Astrocyte (in vitro differentiated cells and primary cell): Measurements from ENCODE around the gene RPP25L. TPM values are rescaled to one million over a fixed set of nuclear protein-coding genes. Genes with fewer than 3 reads are reported as not detected.

ENCODE experiments used
- DNase-seq: peaks from one replicate; pipeline ENCODE4 v3.0.0-alpha.2; 2010; ENCODE audit warnings: low read depth
- FAIRE-seq: peaks from 2 replicates; lab custom pipeline; 2011; peaks lifted over from hg19 to GRCh38; lab: Jason Lieb, UNC
- H2AFZ ChIP-seq: 2 replicates; pipeline ENCODE4 v1.6.0; 2012; ENCODE audit warnings: low read depth, low read length, inconsistent platforms
- H3K27ac ChIP-seq: 2 replicates; pipeline ENCODE4 v1.5.1; 2011; ENCODE audit warnings: low read depth, low read length, inconsistent platforms
- H3K27me3 ChIP-seq: 2 replicates; pipeline ENCODE4 v1.6.0; 2011; ENCODE audit warnings: low read length, inconsistent platforms; ENCODE audit not compliant: insufficient read depth
- H3K36me3 ChIP-seq: 2 replicates; pipeline ENCODE4 v1.5.1; 2011; ENCODE audit warnings: low read length, inconsistent platforms; ENCODE audit not compliant: insufficient read depth
- H3K4me1 ChIP-seq: 2 replicates; pipeline ENCODE4 v1.5.1; 2011; ENCODE audit warnings: low read length, inconsistent platforms; ENCODE audit not compliant: insufficient read depth
- H3K4me2 ChIP-seq: 2 replicates; pipeline ENCODE4 v1.6.0; 2012; ENCODE audit warnings: low read length, inconsistent platforms
- H3K4me3 ChIP-seq: 2 replicates; pipeline ENCODE4 v1.5.1; 2011; ENCODE audit warnings: low read depth, mild to moderate bottlenecking, low read length, inconsistent platforms; ENCODE audit not compliant: insufficient read depth
- H3K79me2 ChIP-seq: 2 replicates; pipeline ENCODE4 v1.6.0; 2012; ENCODE audit warnings: mild to moderate bottlenecking, low read length, inconsistent platforms; ENCODE audit not compliant: insufficient read depth
- H3K9ac ChIP-seq: 2 replicates; pipeline ENCODE4 v1.6.0; 2012; ENCODE audit warnings: mild to moderate bottlenecking, low read length, inconsistent platforms
- H3K9me3 ChIP-seq: 2 replicates; pipeline ENCODE4 v1.5.1; 2012; ENCODE audit warnings: low read depth, mild to moderate bottlenecking, low read length, inconsistent platforms; ENCODE audit not compliant: insufficient read depth
- H4K20me1 ChIP-seq: 2 replicates; pipeline ENCODE4 v1.6.0; 2012; ENCODE audit warnings: low read length, inconsistent platforms; ENCODE audit not compliant: insufficient read depth
- H3K27ac Mint-ChIP-seq: one replicate; pipeline ENCODE4 v1.8.0; 2021; ENCODE audit warnings: mild to moderate bottlenecking, mixed read lengths; ENCODE audit not compliant: unreplicated experiment
- H3K27me3 Mint-ChIP-seq: one replicate; pipeline ENCODE4 v1.8.0; 2021; ENCODE audit warnings: low read depth, mixed read lengths; ENCODE audit not compliant: unreplicated experiment
- H3K36me3 Mint-ChIP-seq: one replicate; pipeline ENCODE4 v1.8.0; 2021; ENCODE audit warnings: low read depth, mixed read lengths; ENCODE audit not compliant: unreplicated experiment
- H3K4me1 Mint-ChIP-seq: one replicate; pipeline ENCODE4 v1.8.0; 2021; ENCODE audit warnings: low read depth, mixed read lengths; ENCODE audit not compliant: unreplicated experiment
- H3K4me3 Mint-ChIP-seq: one replicate; pipeline ENCODE4 v1.8.0; 2021; ENCODE audit warnings: mild to moderate bottlenecking, moderate library complexity, mixed read lengths; ENCODE audit not compliant: unreplicated experiment
- H3K9me3 Mint-ChIP-seq: one replicate; pipeline ENCODE4 v1.8.0; 2021; ENCODE audit warnings: mild to moderate bottlenecking, mixed read lengths; ENCODE audit not compliant: unreplicated experiment
- EZH2 ChIP-seq: IDR thresholded peaks from 2 replicates; pipeline ENCODE4 v1.6.1; 2012; ENCODE audit warnings: mild to moderate bottlenecking, low read length, inconsistent platforms; ENCODE audit not compliant: insufficient read depth
- total RNA-seq: library from RNA; stranded (reverse); gene quantifications from 2 replicates; pipeline ENCODE4 v1.2.1, GENCODE V29; 2021
- TF ChIP-seq, protein P1 (sequence below): IDR thresholded peaks from 2 replicates; pipeline ENCODE4 v1.5.1; 2011; ENCODE audit warnings: low read depth, mild to moderate bottlenecking, inconsistent platforms, low read length, moderate library complexity; ENCODE audit not compliant: insufficient read depth

RPP25L gene
- total RNA-seq, 1 donor from 2014 or later, result 13.9 TPM

DNA sequence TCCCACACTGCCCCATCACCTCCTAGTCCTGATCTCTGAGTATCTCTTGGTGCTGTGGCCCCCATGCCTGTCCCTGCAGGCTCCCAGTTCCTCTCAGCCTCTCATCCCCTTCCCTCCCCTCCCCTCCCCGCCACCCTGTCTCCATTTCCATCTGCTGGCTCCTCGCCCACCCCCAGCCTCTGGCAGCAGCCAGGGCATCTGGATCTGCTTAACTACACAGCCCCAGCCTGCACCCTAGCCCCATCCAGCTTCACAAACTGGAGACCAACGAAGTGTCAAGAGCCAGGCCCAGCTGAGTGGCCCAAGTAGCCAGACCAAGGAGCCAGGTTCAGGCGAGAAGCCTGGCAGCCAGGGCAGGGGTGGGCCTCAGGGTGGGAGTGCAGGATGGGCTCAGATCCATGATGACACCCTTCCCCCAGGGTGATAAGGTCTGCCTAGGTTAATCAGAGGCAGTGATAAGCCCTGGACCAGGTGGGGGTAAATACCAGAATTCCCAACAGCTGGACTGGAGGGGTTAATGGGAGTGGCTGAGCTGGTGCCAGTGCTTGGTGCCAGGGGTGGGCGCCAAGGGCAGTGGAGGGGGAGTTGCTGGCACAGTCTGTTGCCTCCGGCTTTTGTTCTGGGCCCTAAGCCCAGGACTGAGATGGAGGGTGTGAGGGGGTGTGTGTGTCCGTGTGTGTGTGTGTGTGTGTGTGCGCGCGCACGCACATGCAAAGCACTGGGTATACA is 42.6 kb upstream of the RPP25L start:
- H3K9me3 Mint-ChIP-seq, result no peaks in the 10 kb centered on the region
- no peak overlapping the region for H3K4me3 Mint-ChIP-seq
- DNase-seq, result no peak
- no peak overlapping the region for H3K27ac ChIP-seq
- no peak overlapping the region for H3K27ac Mint-ChIP-seq
- H3K9me3 ChIP-seq, result no peaks in the 10 kb centered on the region
- peaks cover 27% of the 10 kb centered on the region for H3K4me1 ChIP-seq
- H3K4me2 ChIP-seq, result no peak overlapping the region
- H3K4me1 Mint-ChIP-seq, result peaks cover 29% of the 10 kb centered on the region
- H4K20me1 ChIP-seq, result no peaks in the 10 kb centered on the region
- H3K27me3 ChIP-seq, result no peaks in the 10 kb centered on the region
- H3K36me3 ChIP-seq, result no peaks in the 10 kb centered on the region
- H3K4me3 ChIP-seq, result no peak overlapping the region
- no peak for TF ChIP-seq EZH2
- TF ChIP-seq, protein P1, sequence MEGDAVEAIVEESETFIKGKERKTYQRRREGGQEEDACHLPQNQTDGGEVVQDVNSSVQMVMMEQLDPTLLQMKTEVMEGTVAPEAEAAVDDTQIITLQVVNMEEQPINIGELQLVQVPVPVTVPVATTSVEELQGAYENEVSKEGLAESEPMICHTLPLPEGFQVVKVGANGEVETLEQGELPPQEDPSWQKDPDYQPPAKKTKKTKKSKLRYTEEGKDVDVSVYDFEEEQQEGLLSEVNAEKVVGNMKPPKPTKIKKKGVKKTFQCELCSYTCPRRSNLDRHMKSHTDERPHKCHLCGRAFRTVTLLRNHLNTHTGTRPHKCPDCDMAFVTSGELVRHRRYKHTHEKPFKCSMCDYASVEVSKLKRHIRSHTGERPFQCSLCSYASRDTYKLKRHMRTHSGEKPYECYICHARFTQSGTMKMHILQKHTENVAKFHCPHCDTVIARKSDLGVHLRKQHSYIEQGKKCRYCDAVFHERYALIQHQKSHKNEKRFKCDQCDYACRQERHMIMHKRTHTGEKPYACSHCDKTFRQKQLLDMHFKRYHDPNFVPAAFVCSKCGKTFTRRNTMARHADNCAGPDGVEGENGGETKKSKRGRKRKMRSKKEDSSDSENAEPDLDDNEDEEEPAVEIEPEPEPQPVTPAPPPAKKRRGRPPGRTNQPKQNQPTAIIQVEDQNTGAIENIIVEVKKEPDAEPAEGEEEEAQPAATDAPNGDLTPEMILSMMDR, result no peak
- no peaks in the 10 kb centered on the region for H3K79me2 ChIP-seq
- H3K36me3 Mint-ChIP-seq, result peaks cover 7% of the 10 kb centered on the region
- H2AFZ ChIP-seq, result no peak overlapping the region
- no peak overlapping the region for H3K9ac ChIP-seq
- peaks cover 5% of the 10 kb centered on the region for H3K27me3 Mint-ChIP-seq
- FAIRE-seq, result no peak

DNA sequence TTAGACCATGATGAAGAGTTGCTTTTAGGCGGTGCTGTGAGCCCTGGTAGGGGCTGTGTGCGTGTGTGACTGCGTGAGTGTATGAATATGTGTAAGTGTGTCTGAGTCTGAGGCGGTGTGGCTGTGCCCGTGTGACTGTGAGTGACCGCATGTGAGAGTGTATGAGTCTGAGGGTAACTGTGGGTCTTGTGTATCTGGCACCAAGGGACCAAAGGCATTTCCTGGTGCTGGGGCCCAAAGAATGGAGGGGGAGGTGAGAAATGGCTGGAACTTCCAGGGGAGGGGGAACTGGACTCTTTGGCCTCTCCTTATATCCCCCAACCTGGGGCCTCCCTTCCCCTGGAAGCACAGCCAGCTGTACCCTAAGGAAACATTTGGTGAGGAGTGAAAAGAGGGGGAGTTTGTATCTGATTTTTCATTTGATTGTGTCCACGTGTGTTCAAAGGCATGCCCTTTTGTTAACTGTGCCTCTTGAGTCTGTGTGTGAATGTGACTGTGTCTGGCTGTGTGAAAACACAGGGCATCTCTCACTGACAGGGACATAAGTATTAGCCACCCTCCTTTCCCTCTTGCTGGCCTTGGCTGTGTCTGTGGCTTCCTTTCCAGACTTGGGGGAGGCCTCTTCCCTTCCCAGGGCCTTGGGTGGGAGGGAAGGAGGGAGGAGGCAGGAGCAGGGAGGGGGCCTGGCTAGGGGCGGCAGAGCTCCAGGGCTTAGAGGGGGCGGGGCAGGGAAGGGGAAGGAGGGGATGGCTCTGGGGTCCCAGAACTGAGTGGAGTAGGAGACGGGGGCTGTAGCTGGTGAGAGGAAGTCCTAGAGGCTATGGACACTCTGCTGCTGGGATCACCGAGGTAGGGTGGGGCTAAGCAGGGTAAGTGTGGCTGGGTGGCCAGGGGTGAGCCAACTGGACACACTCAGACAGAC is 41.5 kb upstream of the RPP25L start:
- no peaks in the 10 kb centered on the region for H3K9me3 Mint-ChIP-seq
- H3K4me3 ChIP-seq, result no peak overlapping the region
- FAIRE-seq, result no peak
- no peak overlapping the region for H3K27ac ChIP-seq
- H3K4me3 Mint-ChIP-seq, result peak overlapping the region; percentile 87
- H3K9me3 ChIP-seq, result no peaks in the 10 kb centered on the region
- TF ChIP-seq EZH2, result no peak
- TF ChIP-seq, protein P1, result no peak
- peak overlapping the region; percentile 60 for H3K9ac ChIP-seq
- H3K4me2 ChIP-seq, result peak overlapping the region; percentile 86
- H3K27me3 Mint-ChIP-seq, result peaks cover 5% of the 10 kb centered on the region
- no peaks in the 10 kb centered on the region for H3K27me3 ChIP-seq
- DNase-seq, result peak; percentile 32
- peaks cover 29% of the 10 kb centered on the region for H3K4me1 Mint-ChIP-seq
- peaks cover 27% of the 10 kb centered on the region for H3K4me1 ChIP-seq
- no peaks in the 10 kb centered on the region for H3K79me2 ChIP-seq
- peaks cover 10% of the 10 kb centered on the region for H3K36me3 Mint-ChIP-seq
- peak overlapping the region; percentile 90 for H3K27ac Mint-ChIP-seq
- H4K20me1 ChIP-seq, result no peaks in the 10 kb centered on the region
- no peak overlapping the region for H2AFZ ChIP-seq
- no peaks in the 10 kb centered on the region for H3K36me3 ChIP-seq
